ENCODE results near the gene POC1B.

DNA sequence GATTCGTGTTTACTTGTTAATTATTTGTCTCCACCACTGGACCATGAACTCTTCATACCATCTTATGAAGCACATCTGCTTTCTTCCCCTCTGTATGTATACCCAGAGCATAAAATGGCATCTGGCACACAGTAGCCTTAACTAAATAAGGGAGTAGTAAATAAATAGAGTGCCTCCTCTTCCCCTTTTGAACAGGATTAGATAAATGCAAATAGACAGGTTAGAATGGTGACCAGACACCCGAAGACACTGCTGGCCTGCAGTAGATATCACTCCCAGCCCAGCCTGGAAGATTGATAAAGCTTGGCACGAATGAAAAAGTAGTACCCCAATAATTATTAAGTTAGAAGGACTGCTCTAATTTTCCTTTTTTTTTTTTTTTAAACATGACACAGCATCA lies 8.1 kb downstream of the POC1B start:
- no peak for TF ChIP-seq CTCF (IDR thresholded peaks at IDR 0.05)
- no peak for TF ChIP-seq POLR2AphosphoS5 (IDR thresholded peaks at IDR 0.05)
- TF ChIP-seq POLR2A (IDR thresholded peaks at IDR 0.05), result no peak
